Hypothalamus (tissue), 51 donors: ENCODE measurements around the gene STK17B.
A peak's percentile ranks its signal among the peaks of the same experiment; 100 is the strongest.

ENCODE experiments used
- DNase-seq, 51 donors: peaks; one replicate each; lab custom pipeline; 2025; lab: John Stamatoyannopoulos, UW

STK17B gene

DNA sequence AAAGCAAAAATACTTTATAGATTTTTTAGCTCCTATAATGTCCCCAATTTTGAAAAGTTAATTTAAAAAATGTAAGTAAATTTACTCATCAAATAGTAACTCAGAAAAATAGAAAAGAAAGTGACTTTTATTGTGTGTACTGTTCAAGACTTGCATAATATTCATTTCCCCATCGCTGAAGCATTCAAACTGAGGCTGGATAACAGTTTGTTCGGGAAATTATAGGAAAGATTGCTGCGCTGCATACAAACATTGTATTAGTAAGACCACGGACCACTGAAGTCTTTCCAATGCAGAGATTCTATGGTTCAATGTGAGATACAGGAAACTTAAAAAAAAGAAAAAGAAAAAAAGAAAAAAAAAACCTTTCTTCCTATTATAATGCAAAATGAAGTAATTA is 10.4 kb downstream of the STK17B start:
- DNase-seq, result no peak

DNA sequence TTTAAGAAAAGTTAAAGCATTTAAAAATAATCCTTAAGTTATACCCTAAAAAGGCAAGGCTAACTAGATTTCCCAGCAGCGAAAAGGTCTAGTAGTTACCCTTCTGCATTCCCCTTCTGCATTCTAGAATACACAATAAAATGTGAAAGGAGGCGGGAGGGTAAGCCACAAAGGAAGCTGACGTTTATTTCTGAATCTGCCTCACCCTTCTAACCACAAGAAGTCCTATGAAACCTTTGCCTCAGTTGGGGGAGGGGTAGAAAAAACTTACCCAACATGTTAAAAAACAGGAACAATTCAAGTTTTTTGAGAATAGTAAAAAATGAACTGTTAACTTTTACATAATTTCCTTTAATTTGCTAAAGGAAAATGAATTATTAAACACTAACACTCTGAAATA is 11.3 kb downstream of the STK17B start:
- DNase-seq, result peak in 2 of 51 donors; percentile 1 to 10

GRCh38 chr2:196159221-196159892 is 12.0 kb downstream of the STK17B start:
- DNase-seq, result no peak

- no peak for DNase-seq
Measured at GRCh38 chr2:196155575-196155974, 15.8 kb downstream of the STK17B start.

GRCh38 chr2:196153480-196153879 is 17.9 kb downstream of the STK17B start:
- no peak for DNase-seq

GRCh38 chr2:196149948-196150347 is 21.4 kb downstream of the STK17B start:
- no peak for DNase-seq

- DNase-seq, result no peak
Measured at GRCh38 chr2:196148736-196149135, 22.6 kb downstream of the STK17B start.

DNA sequence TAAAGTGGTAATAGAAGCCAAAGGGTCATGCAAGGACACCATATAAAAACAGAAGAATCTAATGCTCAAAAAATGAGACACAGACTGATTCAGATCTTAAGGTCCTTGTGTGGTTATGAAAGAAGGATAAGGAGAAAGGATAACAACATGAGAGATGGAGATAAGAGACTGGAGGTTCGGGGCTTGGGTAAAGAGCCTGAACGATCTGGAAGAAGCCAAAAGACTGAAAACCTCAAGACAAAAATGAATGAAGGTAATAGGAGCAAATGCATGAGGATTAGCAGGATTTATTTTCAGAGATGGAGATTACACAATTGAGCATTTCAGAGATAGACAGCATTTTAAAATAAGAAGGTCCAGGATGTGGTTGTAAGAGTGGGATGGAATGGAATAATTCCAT is 26.1 kb downstream of the STK17B start:
- no peak for DNase-seq

GRCh38 chr2:196144513-196145126 is 26.8 kb downstream of the STK17B start:
- no peak for DNase-seq

DNA sequence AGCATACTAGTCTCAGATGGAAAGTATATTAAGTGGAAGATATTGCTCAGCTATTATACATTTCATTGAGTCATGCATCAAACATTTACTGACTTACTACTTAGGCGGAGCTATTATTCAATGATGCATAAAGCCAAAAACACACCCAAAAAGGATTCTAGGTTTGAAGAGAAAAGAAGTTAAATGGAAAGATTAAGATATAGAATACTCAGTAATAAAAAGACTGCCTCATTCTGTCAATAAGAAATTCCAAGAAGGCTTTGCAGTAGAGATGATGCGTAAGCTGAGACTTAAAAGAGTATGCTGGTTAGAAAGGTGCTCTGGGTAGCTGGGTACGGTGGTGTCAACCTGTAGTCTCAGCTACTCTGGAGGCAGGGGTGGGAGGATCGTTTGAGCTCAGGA is 27.6 kb downstream of the STK17B start:
- DNase-seq, result no peak

GRCh38 chr2:196142825-196143224 is 28.6 kb downstream of the STK17B start:
- DNase-seq, result no peak

DNA sequence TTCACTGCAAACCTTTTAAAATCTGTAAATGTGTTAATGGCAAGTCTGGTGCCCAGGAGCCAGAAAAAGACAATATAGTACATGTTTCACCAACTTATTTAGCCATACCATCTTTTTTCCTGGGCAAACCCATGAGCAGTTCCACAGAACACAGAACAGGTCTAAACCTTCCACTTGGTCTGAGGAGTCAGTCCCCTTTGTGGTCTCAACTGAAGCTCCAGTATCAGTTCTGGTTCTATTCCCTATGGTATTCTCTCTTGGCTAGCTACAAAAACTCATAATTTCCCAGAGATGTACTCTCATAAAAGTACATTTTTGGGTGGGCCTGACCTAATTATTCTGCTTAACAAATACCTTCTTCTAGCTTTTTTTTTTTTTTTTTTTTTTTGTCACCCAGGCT is 31.2 kb downstream of the STK17B start:
- no peak for DNase-seq

DNA sequence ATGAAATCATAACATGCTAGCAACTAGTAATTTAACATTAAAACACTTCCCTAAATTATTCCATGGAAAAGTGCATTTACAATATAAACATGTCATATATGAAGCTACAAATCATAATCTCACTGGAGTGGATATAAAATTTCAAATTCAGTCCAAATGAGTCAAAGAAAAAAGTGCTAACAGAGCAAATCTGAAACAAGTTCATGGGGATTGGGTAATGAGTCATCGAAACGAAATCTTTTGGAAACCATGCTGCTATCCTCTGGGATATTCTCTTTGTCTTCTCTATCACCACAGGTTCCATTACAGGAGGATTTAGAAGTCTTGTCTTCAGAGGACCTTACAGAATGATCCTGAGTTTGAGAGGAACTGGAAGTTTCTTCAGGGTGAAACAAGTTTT is 34.1 kb downstream of the STK17B start:
- no peak for DNase-seq

DNA sequence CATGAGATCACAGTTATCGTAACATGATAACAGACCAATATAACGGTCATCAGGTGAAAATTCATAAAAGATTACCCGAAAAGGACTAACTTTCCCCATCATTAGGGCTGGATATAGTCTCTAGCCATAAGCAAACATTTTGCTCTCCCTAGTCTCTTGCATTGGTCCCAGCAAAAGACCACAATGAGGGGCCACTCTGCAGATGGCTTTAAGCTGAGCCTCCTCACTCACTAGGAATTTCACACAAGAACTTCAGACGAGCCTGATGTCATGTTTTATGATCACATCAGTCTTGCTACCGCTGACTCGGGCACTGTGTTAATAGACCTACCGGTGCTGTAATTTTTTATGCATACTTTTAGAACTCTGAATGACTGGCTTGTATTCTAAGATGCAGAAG is 35.2 kb downstream of the STK17B start:
- DNase-seq, result no peak

- DNase-seq, result no peak
Measured at GRCh38 chr2:196131949-196132925, 39.1 kb downstream of the STK17B start.

- DNase-seq, result no peak
Measured at GRCh38 chr2:196131384-196131937, 39.9 kb downstream of the STK17B start.

- no peak for DNase-seq
Measured at GRCh38 chr2:196130039-196130825, 41.1 kb downstream of the STK17B start.

DNA sequence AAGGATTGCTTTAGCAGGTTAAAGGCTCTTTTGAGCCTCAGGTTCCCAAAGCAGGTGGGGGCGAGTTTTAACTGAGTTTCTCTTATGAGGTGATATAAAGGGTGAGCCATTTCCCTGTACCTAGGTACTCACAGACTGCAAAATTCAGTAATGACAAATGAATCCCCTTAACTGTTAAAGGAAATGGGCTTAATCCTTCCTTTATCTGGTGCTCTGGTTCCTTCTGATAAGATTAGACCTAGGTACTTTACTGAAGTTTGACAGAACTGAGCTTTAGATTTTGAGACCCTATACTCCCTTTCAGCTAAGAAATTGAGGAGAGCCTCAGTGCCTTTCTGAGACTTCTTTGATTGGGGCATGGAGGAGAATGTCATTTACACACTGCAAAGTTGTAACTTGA is 42.6 kb downstream of the STK17B start:
- DNase-seq, result no peak

DNA sequence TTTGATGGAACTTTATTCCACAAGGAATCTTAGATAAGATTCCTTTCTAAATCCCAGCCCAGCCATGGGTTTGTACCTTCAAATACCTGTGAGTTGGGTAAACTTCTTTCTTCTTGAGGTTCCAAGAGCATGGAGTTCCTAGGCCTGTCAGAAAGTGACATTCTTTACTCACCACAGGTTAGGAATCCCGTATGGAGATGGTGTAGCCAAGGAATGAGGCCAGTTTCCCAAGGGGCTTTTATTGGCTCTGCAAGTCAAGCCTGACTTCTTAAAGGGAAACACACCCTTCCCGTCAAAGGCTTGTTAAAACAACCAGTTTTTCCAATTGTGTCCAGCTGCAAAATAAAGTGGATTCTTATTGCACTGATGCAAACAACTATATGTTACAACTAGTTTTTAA is 45.8 kb downstream of the STK17B start:
- DNase-seq, result peak in 1 of 51 donors; percentile 9

- DNase-seq, result no peak
Measured at GRCh38 chr2:196123679-196124373, 47.6 kb downstream of the STK17B start.
